ENCODE results near the gene C10orf71. TPM values are rescaled to one million over a fixed set of nuclear protein-coding genes. Genes with fewer than 3 reads are reported as not detected.

The C10orf71 gene
- total and polyA plus RNA-seq, 2 of the 8 experiments (the other 6 are each of a cell fraction or from before 2014, with no cell fraction given) = not detected

- H3K4me3 ChIP-seq (ENCODE audit: extremely low read depth in 1 of 4, insufficient read depth in 2 of 4, low read depth in 3 of 4, low read length in 4 of 4) = no peak overlapping the region
- no peaks in the 10 kb centered on the region for H3K36me3 ChIP-seq (ENCODE audit: control insufficient read depth in 2 of 4, insufficient read depth in 4 of 4, low read length in 3 of 4)
- no peaks in the 10 kb centered on the region for H3K79me1 ChIP-seq (ENCODE audit: low read depth, low read length)
- H2BK120ac ChIP-seq (replicated peaks; ENCODE audit: low read depth, low read length) = no peak overlapping the region
- H2BK15ac ChIP-seq (ENCODE audit: low read length) = no peak overlapping the region
- ChIA-PET POLR2A (ENCODE audit: partially characterized antibody) (no interaction called here), CTCF (ENCODE audit: partially characterized antibody) (interaction anchor here (1.3 to 1.4 kb wide), 2 partner anchors 14 to 165 kb away, joined by 3 read pairs; no protein-coding TSS in a partner anchor)
- H3K14ac ChIP-seq (ENCODE audit: insufficient read length) = no peak overlapping the region
- H3K79me2 ChIP-seq (ENCODE audit: control insufficient read depth in 1 of 2, insufficient read depth in 2 of 2, low read length in 2 of 2) = no peaks in the 10 kb centered on the region
- no peak overlapping the region for H2BK5ac ChIP-seq (ENCODE audit: low read depth, low read length)
- H2AK5ac ChIP-seq (ENCODE audit: low read depth, low read length) = no peak overlapping the region
- no peaks in the 10 kb centered on the region for H3K9me3 ChIP-seq (ENCODE audit: insufficient read depth in 2 of 2, low read depth in 1 of 2, low read length in 1 of 2)
- no peak overlapping the region for H3K18ac ChIP-seq (ENCODE audit: extremely low read depth, low read length)
- no peak overlapping the region for H3K4me2 ChIP-seq (ENCODE audit: insufficient read depth in 1 of 2, low read depth in 2 of 2, low read length in 2 of 2)
- no peak overlapping the region for H2BK12ac ChIP-seq (ENCODE audit: low read depth, low read length)
- no peak overlapping the region for H3K27ac ChIP-seq (ENCODE audit: low read depth, low read length)
- no peak overlapping the region for H3K4ac ChIP-seq (replicated peaks; ENCODE audit: insufficient read length, low read depth, low read length)
- no peak overlapping the region for H4K91ac ChIP-seq (replicated peaks; ENCODE audit: insufficient read length, low read length)
- H2AFZ ChIP-seq (ENCODE audit: low read length) = no peak overlapping the region
- H4K5ac ChIP-seq (ENCODE audit: insufficient read length, low read depth, low read length) = no peak overlapping the region
- FAIRE-seq (no peak), DNase-seq (ENCODE audit: low read depth in 1 of 2, low spot score in 2 of 2) (no peak)
- no peak overlapping the region for H4K8ac ChIP-seq (ENCODE audit: extremely low read depth, insufficient read depth, low read length)
- H2BK20ac ChIP-seq (ENCODE audit: low read length) = peak overlapping the region; percentile 3; the same call in 1 of the 2 replicates
- no peaks in the 10 kb centered on the region for H4K20me1 ChIP-seq (replicated peaks in 1 of 2; ENCODE audit: control insufficient read depth in 1 of 2, insufficient read depth in 2 of 2, low read length in 2 of 2)
- H3K9ac ChIP-seq (replicated peaks in 1 of 4; ENCODE audit: extremely low read depth in 1 of 4, low read depth in 3 of 4, low read length in 3 of 4) = no peak overlapping the region
- WGBS, 2 experiments (ENCODE audit: extremely low coverage in 1 of 2, insufficient coverage in 1 of 2, insufficient read length in 1 of 2, insufficient replicate concordance in 2 of 2, low coverage in 1 of 2, low lambda C conversion rate in 2 of 2, missing lambda C conversion rate in 1 of 2) = 90% methylated on average over 4 of the region's 4 CpGs; no CpG with 5 or more reads in 1 of the 2 experiments
- no peak overlapping the region for H3K56ac ChIP-seq (replicated peaks; ENCODE audit: insufficient read length, low read depth, low read length)
- no peaks in the 10 kb centered on the region; a peak in 1 of 7 replicates for H3K27me3 ChIP-seq (replicated peaks in 1 of 4; ENCODE audit: control insufficient read depth in 3 of 4, extremely low read depth in 1 of 4, insufficient read depth in 3 of 4, low read length in 3 of 4)
- H3K23me2 ChIP-seq (ENCODE audit: low read depth, low read length) = no peaks in the 10 kb centered on the region; the same call in 1 of the 2 replicates
- no peak overlapping the region for H3K23ac ChIP-seq (ENCODE audit: insufficient read length)
- H3K4me1 ChIP-seq (replicated peaks in 1 of 4; ENCODE audit: control insufficient read depth in 3 of 4, insufficient read depth in 4 of 4, low read length in 3 of 4) = peaks cover 0 to 2% (median 0%) of the 10 kb centered on the region in 4 experiments; a peak in 1 of 7 replicates
- TF ChIP-seq SUZ12 (IDR thresholded peaks at IDR 0.05; ENCODE audit: low read length) = no peak
- no peak for TF ChIP-seq POLR2A (IDR thresholded peaks at IDR 0.05; ENCODE audit: control extremely low read depth in 1 of 2, low read depth in 2 of 2, low read length in 2 of 2)
- no peak for TF ChIP-seq TAF7 (optimal IDR thresholded peaks at IDR 0.05; ENCODE audit: borderline replicate concordance, low read depth, low read length)
- TF ChIP-seq SAP30 (IDR thresholded peaks at IDR 0.05; ENCODE audit: insufficient read depth, insufficient replicate concordance, low read length) = no peak
- no peak for TF ChIP-seq TCF12 (IDR thresholded peaks at IDR 0.05; ENCODE audit: low read depth, low read length)
- no peak for TF ChIP-seq SIRT6 (IDR thresholded peaks at IDR 0.05; ENCODE audit: low read length)
- TF ChIP-seq KDM5A (IDR thresholded peaks at IDR 0.05; ENCODE audit: low read length) = no peak
Measured at GRCh38 chr10:49329146-49329505, 30.2 kb downstream of the C10orf71 start.
